ENCODE results near the gene USP10.
A peak's percentile ranks its signal among the peaks of the same experiment; 100 is the strongest.

The USP10 gene

DNA sequence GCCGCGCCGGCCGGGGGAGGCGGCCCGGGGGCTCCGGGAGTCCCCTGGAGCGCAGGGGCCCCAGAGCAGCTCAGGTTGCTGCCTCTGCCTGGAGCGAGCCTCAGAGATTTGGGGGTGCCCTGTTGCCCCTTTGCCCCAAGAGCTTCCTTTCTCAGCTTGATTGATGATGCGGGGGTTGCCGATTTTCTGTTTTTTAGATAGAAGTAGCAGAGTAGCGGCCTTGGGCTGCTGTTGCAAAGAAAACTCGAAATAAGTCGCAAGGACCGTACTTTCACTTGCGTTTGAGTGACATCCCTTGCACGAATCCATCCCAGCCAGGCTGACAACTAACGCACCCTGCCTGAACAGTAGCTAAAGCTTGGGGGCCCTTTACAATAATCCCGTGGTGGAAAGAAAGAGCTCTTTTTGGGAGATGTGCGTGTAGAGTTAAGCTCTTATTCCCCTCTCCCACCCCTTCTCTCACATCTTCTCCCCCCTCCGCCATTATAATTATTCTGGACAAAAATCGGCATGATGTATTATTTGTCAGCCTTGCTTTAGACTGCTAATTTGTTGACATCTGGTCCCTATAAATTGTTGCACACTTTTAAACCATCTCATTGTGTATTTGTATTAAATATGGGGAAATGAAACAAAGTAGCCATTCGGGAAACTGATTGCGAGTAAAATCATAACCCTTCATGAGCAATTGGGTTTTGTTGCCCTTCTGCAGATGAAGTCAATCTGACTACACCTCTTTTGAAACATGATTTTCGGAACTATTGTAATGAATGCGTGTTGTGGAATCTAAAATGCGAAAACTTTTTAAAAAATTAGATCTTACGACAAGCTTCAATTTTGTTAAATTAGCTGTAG is 873 bp downstream of the USP10 start:
- peak; percentile 8 for DNase-seq

DNA sequence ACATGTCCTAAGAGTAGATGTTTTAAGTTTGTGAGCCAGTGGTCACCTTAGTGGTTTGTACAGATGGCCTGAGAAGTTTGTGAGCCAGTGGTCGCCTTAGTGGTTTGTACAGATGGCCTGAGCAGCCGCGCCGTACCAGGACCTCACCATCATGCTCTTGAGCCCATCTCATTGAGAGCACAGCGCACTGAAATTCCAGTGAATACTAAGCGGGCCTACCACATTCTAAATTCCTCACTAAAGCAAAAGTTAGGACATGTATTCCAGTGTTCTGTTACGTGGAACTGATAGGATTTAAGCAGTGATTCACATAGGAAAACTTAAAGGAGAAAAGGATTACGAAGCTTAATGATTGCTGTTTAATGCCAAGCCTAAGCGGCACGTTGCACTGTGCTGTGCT is 3.9 kb downstream of the USP10 start:
- no peak for DNase-seq

DNA sequence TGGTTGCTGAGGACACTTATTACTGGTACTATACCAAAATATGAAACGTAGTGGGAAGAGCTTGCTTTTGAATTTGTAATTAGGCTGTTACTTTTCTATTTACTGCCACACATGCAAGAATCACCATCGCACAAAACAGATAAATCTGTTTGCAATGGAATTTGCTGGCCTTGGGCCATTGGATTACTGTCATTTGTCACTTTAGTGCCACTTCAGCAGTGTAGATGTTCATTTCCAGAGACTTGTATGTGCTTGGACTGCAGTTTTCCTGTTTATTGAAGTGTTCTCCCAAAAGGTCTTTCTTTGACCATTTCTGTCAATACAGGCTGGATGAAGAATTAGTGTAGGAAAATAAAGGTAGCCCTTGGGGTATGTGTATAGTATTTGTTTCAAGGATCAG is 4.5 kb downstream of the USP10 start:
- DNase-seq: no peak

DNA sequence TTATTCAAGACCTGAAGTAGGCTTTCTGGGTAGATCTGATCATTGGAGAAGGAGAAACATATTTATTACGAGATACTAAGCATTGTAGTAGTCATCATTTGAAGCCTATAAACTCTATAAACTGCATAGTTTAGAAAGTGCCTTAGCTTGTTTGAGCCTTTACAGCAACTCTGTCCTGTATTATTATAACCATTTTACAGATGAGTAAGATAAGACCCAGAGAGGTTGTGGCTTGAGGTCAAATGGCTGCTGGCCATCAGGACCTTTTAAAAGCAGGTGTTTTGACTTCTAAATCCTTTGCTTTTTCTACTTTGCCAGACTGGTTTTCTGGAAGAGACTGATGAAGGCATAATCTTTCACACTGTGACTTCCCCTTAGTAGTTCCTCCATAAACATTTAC is 7.1 kb downstream of the USP10 start:
- DNase-seq: no peak

DNA sequence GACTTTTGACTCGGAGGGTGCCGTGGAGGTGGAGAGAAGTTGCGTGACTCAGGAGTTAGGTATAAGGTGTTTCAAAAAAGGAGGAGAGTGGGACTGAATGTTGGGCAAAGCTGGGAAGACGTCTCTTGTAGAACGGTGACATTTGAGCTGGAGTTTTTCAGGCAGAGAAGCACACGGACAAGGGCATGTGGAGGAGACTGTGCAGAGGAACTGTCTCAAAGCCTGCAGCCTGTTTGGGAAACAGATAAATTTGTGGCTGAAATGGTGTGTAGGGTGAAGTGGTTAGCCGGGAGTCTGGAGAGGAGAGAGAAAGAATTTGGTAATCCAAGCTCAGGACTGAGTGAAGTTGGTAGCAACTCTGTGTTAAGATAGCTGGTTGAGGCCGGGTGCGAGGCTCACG is 9.8 kb downstream of the USP10 start:
- no peak for DNase-seq

DNA sequence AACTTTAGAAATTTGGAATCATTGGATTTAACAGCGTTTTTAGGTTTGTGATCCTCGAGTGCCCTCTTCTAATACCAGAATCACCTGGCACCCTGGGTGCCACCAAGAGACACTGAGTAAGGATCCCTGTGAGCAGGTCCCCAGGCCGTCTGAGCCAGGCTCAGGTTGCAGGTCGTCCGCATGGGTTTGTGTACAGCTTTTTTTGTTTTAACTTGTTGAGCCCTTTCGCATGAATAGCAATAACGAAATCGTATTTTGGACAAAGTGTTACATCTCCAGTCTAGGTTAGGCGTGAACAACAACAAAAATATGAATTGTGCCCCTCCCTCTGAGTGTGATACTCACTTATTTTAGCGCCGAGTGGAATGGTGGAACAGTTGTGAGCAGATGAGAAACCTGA is 10.9 kb downstream of the USP10 start:
- no peak for DNase-seq

DNA sequence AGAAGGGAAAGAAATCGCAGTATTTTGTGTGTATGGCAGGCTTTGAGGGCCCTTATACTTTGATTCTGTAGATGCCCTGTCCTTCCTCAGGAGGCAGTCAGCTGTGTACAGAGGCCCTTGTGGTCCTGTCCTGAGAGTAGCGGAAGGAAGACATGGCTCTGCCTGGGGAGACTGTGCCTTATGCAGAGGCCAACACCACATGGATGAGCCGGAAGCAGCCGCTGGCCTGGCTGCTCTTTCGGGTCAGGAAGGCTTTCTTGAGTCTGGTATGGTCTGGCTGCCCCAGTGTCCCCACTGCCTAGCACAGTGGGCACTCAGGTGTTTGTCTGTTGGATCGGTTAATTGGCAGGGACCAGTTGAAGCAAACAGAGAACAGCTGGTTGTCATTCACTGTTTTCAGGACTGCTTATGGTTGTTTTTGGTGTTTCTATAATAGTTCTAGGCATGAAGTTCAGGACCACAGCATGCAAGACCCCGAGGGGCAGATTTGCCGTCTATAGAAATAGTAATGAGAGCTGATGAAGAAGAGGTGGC is 12.4 kb downstream of the USP10 start:
- no peak for DNase-seq

DNA sequence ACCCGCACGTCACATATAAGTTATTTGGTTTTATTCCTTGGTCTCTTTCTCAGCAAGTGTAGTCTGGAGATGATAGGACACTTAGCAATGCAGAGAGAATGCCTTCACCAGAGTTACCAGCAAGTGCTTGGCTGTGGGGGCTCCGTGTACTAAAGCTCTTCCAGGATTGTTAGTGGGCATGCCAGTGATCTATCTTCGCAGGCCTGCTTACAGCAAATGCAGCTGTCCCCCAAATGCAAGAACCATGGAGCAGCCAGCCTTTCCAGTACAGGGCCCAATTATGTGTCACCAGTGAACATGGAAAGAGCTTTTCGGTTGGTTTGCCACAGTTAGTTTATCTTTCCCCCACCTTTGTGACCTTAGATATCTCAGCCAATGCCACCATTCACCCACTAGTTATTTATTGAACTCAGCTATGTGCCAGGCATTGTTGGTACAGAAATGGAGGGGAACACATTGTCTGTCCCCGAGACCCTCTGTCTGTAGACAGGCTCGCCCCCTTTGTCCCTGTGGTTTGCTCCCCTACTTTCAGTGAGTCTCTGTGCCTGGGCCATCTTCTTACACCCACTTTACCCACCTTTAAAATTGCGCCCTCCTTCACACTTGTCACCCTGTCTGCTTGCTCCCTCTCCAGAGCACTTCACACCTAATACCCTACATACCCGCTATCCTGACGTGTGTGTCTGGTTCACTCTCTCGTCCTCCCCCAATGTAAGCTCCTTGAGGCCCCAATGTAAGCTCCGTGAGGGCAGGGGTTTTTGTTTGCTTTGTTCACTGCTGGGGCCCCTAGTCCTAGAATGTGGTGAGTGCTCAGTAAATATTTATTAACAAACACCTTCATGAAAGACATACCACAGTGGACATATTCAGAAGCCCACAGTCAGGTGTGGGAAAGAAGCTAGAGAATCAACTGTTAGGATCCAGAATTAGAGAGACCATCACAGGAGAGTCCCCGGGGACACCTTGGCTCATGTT is 13.3 kb downstream of the USP10 start:
- DNase-seq: no peak

DNA sequence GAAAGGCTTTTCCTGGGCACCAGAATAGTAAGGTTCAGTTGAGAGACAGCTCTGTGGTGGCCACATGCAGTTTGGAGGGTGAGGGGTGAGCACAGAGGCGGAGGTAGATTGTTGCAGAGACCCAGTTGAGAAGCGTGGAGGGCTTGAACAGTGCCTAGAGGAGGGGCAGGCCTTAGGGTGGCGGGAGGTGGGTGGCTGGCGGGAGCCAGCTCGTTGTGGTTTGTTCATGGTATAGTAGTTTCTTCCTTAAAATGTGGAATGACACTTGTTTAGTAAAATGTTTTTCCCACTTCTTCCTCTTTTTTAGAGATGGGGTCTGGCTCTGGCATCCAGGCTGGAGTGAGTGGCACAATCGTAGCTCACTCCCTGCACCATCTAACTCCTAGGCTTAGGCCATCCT is 14.2 kb downstream of the USP10 start:
- DNase-seq: no peak

DNA sequence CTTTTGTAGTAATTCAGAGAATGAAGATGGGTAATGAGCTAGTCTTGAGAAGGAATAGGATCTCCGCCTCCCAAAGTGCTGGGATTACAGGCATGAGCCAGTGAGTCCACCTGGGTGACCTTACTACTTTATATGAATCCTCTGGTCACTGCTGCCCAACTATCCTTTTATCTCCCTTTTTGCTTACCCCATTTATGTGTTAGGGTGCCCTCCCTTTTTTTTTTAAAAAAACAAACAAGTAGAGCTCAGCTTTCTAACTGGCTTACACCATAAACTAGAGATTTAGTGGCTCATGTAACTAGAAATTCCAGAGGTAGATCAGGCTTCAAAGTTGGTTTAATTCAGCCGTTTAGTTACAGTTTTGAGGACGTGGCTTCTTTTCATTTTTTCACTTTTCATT is 15.6 kb downstream of the USP10 start:
- no peak for DNase-seq

DNA sequence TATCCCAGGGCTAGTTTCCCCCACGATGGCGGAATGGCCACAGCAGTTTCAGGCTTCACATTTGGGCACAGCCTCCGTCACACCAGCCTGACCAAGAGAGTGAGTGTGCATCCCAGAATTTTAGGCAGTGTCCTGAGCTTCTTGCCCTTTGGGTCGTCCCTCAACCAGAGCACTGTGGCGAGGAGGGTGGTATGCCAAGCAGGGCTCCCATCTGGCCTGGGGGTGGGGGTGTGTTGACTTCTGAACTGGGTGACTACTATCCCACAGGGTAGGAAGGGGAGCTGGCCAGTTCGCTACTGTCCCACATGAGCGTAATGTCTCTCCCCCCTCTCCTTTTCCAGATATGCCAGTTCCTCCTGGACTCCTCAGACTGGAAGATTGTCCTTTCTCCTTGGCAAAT is 16.1 kb downstream of the USP10 start:
- no peak for DNase-seq

DNA sequence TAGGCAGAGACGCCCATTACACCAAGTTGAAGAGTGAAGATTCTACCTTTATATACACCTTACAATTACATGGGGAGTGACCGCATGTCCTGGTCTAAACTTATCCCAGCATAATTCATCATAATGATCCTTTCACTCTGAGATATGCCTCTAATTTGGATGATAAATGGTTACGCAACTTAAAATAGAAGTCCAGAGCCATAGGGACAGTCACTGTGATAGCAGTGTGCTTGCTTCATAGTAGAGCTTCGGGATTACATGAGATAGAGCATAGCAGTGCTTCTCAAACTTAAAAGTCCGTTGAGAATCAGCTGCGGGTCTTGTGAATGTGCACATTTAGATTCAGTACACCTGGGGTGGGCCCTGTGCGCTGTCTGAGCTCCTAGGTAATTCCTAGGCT is 16.9 kb downstream of the USP10 start:
- no peak for DNase-seq

DNA sequence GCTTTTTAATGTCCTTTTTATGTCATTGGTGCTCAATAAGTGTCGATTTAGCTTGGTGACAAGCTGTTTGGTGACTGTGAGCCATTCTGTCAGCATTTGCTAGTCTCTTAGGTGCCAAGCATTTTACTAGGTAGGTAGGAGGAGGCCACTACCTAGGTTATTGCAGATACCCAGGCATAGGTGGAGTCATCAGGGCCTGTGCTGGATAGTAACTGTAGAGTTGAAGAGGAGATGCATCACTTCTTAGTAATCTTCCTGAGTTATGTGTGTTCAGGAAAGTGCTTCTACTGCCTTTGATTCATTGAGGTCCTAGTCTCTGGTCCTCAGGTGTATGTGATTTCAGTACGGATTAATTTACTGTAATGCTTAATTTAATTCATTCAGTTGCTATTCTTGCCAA is 17.7 kb downstream of the USP10 start:
- no peak for DNase-seq

DNA sequence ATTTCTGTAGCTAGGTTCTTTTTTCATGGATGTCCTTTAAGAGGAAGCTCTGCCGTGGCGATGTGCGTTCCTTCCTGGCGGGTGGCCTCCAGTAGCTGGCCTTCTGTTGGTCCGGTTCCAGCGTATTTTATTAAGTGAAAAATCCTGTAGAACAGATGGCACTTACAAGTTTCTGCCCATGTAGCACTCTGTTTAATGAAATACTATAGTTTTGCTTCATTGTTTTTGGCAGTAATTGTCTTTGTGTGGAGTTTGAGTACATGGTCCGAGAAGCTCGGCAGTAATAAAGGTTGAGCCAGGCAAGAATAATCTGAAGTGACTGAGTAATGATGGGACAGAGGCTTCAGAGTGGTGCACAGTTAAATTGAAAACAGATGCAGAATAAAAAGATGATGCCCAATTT is 20.4 kb downstream of the USP10 start:
- no peak for DNase-seq

DNA sequence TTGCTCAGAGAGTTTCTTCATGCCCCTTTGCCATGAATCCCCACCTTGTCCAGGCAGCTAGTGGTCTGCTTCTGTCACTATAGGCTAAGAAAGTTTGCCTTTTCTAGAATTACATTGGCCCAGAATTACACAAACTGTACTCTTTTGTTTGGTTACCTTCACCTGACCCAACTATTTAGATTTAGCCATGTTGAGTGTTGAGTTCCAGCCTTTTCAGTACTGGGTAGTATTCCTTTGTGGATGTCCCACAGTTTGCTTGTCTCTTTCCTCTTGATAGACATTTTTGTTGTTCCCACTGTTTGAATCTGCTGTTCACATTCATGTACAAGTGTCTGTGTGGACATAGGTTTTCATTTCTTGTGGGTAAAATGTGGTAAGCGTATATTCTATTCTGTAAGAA is 22.3 kb downstream of the USP10 start:
- DNase-seq: no peak

DNA sequence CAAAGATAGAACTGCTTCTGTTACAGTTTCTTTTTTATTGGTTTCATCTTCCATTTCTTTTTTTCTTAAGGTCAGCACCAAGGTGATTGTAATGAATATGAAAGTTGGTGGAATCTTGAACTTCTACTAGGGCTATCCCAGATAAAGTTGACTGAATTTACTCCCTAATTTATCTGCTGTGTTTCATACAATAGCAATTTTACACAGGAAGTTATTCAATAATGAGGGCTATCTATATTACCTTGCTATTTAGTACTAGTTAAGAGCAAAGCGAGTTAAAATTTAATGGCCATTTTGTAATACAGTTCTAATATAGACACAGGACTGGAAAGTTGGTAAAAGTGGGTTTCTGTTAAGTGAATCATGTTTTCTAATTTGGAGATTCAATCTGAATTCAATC is 24.1 kb downstream of the USP10 start:
- no peak for DNase-seq

DNA sequence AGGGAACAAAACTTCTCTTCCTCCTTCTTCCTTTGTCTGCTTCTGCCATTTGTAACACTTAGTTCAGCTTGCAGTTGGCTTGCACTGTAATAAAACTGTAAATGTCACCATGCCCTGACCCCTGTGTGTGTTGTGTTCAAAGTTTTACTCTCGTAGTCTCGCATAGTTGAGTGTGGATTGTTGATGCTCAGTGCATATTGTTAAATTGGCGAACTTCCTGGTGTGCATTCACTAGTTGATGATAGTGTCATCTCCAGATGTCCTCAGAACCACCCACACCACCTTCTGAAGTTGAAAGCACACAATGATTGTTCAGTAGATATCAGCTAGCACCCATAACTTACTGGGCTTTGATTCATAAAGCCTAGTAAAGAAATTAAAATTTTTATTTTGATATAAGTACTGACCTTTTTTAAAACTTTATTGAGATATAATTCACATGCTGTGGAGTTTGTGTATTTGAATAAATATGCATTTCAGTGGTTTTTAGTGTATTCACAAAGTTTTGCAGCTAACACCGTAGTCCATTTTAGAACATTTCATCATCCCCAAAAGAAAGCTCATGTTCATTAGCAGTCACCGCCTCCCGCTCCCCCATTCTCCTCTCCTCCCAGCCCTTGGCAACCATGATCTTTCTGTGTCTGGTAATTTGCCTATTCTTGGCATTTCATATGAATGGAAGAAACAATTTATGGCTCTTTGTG is 25.0 kb downstream of the USP10 start:
- no peak for DNase-seq

DNA sequence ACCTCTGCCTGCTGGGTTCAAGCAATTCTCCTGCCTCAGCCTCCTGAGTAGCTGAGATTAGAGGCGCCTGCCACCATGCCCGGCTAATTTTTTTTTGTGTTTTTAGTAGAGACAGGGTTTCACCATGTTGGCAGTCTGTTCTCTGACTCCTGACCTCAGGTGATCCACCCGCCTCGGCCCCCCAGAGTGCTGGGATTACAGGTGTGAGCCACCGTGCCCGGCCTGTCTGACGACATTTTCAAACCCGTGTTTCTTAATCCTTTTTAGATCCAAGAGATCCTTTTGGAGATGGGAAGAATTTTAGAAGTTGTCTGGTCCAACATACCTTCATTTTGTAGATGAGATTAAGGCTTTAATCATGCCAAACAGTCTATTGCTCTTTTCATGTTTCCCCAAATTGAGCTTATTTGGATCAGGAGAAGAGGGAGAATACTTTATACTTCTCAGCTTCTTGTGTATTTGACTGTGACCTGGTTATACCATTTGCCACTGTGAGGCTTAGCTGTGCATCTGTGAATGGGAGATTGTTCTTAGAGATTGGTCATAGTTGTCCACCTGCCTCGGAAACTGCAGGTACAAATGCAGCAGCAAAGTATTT is 25.8 kb downstream of the USP10 start:
- no peak for DNase-seq

DNA sequence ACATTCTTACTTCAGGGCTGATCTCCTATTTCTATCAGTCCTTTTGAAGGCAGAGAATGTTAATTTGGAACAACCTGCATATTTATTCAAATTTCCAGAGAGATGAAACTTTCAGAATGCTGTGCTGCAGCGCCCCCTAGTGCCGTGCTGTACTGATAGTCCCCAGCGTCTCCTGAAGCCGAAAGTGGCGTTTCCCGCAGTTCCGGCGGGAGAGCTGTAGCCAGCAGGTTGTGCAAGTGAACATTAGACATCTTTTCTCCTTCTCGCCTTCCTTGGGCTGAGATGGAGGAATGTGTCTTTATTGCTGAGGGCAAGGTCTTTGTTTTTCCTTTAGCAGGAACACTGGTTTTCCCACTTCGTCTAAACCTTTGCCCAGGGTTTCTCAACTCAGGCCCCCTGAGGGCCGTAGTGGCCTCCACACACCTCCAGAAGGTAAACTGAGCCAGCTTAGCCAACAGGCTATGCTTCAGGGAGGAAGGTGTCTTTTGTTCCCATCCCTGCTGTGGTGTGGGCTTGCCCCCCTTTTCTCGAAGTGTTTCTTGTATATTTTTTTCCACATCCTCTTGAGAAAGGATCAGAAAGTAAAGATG is 26.4 kb downstream of the USP10 start:
- DNase-seq: peak; percentile 75

DNA sequence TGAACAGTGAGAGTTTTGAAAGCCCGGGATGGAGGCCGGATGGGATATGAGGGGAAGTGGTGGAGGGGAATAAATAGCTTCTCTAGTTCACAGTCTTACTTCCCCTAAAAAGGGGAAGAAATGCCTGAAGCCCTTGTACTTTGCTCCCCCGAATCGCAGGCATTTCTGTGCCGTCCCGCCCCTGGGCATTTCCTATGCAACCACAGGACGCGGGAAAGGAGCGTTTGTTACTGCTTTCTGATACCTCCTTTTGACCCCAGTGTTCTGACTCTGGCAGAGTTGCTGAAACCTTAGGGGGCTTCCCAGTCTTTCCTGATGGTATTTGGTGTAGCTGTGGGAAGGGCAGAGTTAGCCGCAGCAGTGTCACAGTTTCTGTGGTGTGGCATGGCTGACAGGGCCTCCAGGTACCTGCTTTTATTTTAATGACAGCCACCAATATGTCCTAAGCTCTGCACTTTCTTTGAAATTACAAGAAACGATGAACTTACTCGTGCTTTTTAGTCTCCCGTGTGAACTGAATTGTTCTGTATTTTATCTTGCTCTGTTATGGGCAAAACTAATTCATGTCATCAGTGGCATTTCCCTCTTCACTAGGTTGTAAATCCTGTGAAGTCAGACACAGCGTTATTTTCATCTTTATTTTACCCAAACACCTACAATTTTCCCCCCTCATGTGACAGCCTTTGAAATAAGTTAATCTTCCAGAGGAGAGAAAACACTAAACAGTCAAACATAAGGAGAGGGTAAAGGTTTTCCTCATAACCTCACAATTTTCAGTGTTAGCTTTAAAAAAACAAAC is 27.1 kb downstream of the USP10 start:
- peak; percentile 20 for DNase-seq

DNA sequence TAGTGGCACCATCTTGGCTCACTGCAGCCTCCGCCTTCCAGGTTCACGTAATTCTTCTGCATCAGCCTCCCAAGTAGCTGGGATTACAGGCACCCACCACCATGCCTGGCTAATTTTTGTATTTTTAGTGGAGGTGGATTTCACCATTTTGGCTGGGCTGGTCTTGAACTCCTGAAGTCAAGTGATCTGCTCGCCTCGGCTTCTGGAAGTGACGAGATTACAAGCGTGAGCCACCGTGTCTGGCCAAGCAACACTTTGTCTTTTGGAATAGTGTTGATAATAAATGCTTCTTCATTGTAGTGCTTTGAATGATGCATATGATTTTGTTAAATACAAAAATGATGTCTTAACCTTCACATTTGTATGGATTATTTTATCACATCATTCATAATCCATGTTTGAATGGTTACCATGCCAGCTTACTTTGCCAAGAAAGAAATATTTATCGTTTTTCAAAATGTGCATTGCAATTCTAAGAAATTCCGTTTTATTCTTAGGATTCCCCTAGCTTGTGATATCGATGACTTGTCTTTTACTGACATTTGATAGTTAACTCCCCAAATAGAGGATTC is 29.1 kb downstream of the USP10 start:
- DNase-seq: no peak
